Esophagus squamous epithelium (tissue), 5 donors: Measurements from ENCODE around the gene PLEKHH2. TPM values are rescaled to one million over a fixed set of nuclear protein-coding genes. Genes with fewer than 3 reads are reported as not detected.

Source experiments
- DNase-seq: peaks from one replicate; lab custom pipeline; 2025; lab: John Stamatoyannopoulos, UW
- H3K27ac ChIP-seq, 4 donors: fragments of 200-600 bp; sonication (generic); one replicate each; pipeline ENCODE4 v1.5.1; 2016 to 2019; ENCODE audit warnings: mild to moderate bottlenecking in 1 of 4
- H3K27me3 ChIP-seq, 4 donors: fragments of 200-600 bp; sonication (generic); 1 replicate in 3 of 4; 2 replicates in 1 of 4; pipeline versions ENCODE4 v1.5.1 to v1.6.0; 2017 to 2021; ENCODE audit warnings: antibody characterized with exemption in 1 of 4
- H3K36me3 ChIP-seq, 3 donors: fragments of 200-600 bp; sonication (generic); one replicate each; pipeline ENCODE4 v1.5.1; 2016 to 2019
- H3K4me1 ChIP-seq, 3 donors: fragments of 200-600 bp; sonication (generic); one replicate each; pipeline ENCODE4 v1.5.1; 2017 to 2019
- H3K4me3 ChIP-seq, 4 donors: fragments of 200-600 bp; sonication (generic); 1 replicate in 3 of 4; 2 replicates in 1 of 4; pipeline ENCODE4 v1.5.1; 2016 to 2019; ENCODE audit warnings: mild to moderate bottlenecking in 2 of 4, moderate library complexity in 1 of 4
- H3K9me3 ChIP-seq, 3 donors: fragments of 200-600 bp; sonication (generic); one replicate each; pipeline ENCODE4 v1.5.1; 2016 to 2019
- CTCF ChIP-seq, 6 experiments: fragments of 450-650 bp in 4 of 6; fragments of 200-600 bp in 2 of 6; sonication (generic) in 2 of 6; IDR thresholded peaks; one replicate each; pipeline ENCODE4 v1.5.1; 2016 to 2019; ENCODE audit warnings: antibody characterized with exemption in 6 of 6, mild to moderate bottlenecking in 4 of 6, moderate library complexity in 4 of 6
- POLR2A ChIP-seq, 4 donors: fragments of 450-650 bp; IDR thresholded peaks; one replicate each; pipeline ENCODE4 v1.6.1; 2017; ENCODE audit warnings: antibody characterized with exemption in 4 of 4, mild to moderate bottlenecking in 4 of 4, moderate library complexity in 3 of 4
- WGBS, 2 donors: methylation state at CpG; one replicate each; pipeline ENCODE4 v1.1.5; 2018; 5-methylcytosine and 5-hydroxymethylcytosine counted together
- intact Hi-C: fragments of 100-400 bp; cut with DNase I; formaldehyde crosslinking; loops from one replicate; pipeline ENCODE4 v1.15.0; 2022
- total RNA-seq, 4 donors: library from RNA; depleted of rRNA; stranded (reverse); fragments of >200 nt; gene quantifications; one replicate each; pipeline ENCODE4 v1.1.0, GENCODE V29; 2016
- donor health status: DM: yes; HTN: yes; CAD: no.

Gene PLEKHH2
- total RNA-seq, 4 donors from 2014 or later = 1.7 to 25.7 (median 8.3) TPM

- Histone ChIP-seq H3K36me3 (peaks cover 0 to 38% (median 0%) of the 10 kb centered on the region in 3 donors), H3K9me3 (no peaks in the 10 kb centered on the region), H3K4me1 (peaks cover 0 to 16% (median 6%) of the 10 kb centered on the region in 3 donors), H3K27ac (no peak overlapping the region), H3K4me3 (no peak overlapping the region), H3K27me3 (no peaks in the 10 kb centered on the region)
- intact Hi-C loops = no loop called here
- no peak for DNase-seq
- TF ChIP-seq CTCF (IDR thresholded peaks at IDR 0.05) (no peak), POLR2A (IDR thresholded peaks at IDR 0.05) (no peak)
- 88 to 96% methylated on average over 9 of the region's 9 CpGs for WGBS, 2 donors
These were observed 157.9 kb downstream of the PLEKHH2 start for GRCh38 chr2:43794956-43795355.

DNA sequence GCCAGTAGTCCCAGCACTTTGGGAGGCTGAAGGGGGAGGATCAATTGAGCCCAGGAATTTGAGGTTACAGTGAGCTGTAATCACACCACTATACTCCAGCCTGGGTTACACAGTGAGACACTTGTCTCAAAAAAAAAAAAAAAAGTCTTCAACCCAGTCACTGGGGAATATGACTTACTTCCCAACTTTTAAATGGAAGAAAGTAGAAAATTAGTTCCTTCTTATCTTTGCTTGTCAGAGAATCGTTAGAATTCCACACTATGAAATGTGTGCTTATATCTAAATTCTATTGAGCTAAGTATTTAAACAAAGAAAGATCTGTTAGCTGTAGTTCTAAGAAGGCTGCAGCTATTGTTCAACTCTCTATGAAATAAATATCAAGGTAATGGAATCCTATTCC, 159.1 kb downstream of the PLEKHH2 start:
- H3K4me3 ChIP-seq = no peak overlapping the region
- no peak overlapping the region for H3K27ac ChIP-seq
- H3K9me3 ChIP-seq = no peaks in the 10 kb centered on the region
- TF ChIP-seq POLR2A (IDR thresholded peaks at IDR 0.05) (no peak), CTCF (IDR thresholded peaks at IDR 0.05) (no peak)
- intact Hi-C loops = no loop called here
- DNase-seq = no peak
- peaks cover 0 to 38% (median 0%) of the 10 kb centered on the region in 3 donors for H3K36me3 ChIP-seq
- WGBS, 2 donors = 53 to 68% methylated on average over 1 of the region's 1 CpG
- H3K4me1 ChIP-seq = peaks cover 0 to 8% (median 2%) of the 10 kb centered on the region in 3 donors
- H3K27me3 ChIP-seq = no peaks in the 10 kb centered on the region

DNA sequence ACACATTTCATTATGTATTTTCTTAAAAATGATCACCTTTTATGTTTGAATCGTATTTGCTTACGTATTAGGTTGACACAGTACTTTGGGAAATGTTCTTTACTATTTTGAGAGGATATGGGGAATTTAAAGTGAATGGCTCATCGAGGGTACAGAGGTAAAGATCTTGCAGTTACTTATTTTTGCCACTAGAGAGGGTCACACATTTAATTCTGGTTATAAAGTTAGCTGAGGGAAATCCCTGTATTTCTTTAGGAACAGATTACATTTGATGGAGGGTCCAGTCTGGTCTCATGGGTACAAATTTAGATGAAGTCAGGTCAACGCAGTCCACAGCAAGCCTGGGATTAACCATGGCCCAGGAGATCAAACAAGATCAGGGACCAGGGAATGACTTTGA, 161.2 kb downstream of the PLEKHH2 start:
- WGBS, 2 donors = 75 to 81% methylated on average over 4 of the region's 4 CpGs
- Histone ChIP-seq H3K9me3 (no peaks in the 10 kb centered on the region), H3K4me3 (no peak overlapping the region), H3K27ac (no peak overlapping the region), H3K27me3 (no peaks in the 10 kb centered on the region), H3K36me3 (peaks cover 0 to 40% (median 0%) of the 10 kb centered on the region in 3 donors), H3K4me1 (no peaks in the 10 kb centered on the region)
- TF ChIP-seq POLR2A (IDR thresholded peaks at IDR 0.05) (no peak), CTCF (IDR thresholded peaks at IDR 0.05) (peak in 2 of 6 experiments; percentile 15 to 33)
- intact Hi-C loops = no loop called here
- DNase-seq = no peak

GRCh38 chr2:43800894-43801293, 163.8 kb downstream of the PLEKHH2 start:
- H3K27me3 ChIP-seq = no peaks in the 10 kb centered on the region
- intact Hi-C loops = no loop called here
- DNase-seq = no peak
- H3K36me3 ChIP-seq = peaks cover 0 to 48% (median 0%) of the 10 kb centered on the region in 3 donors
- no peak overlapping the region for H3K4me3 ChIP-seq
- no peaks in the 10 kb centered on the region for H3K4me1 ChIP-seq
- H3K27ac ChIP-seq = no peak overlapping the region
- H3K9me3 ChIP-seq = no peaks in the 10 kb centered on the region
- TF ChIP-seq POLR2A (IDR thresholded peaks at IDR 0.05) (no peak), CTCF (IDR thresholded peaks at IDR 0.05) (no peak)

- intact Hi-C loops = no loop called here
- H3K4me1 ChIP-seq = no peaks in the 10 kb centered on the region
- peaks cover 0 to 48% (median 0%) of the 10 kb centered on the region in 3 donors for H3K36me3 ChIP-seq
- H3K4me3 ChIP-seq = no peak overlapping the region
- H3K9me3 ChIP-seq = no peaks in the 10 kb centered on the region
- 95 to 100% methylated on average over 2 of the region's 2 CpGs for WGBS, 2 donors
- DNase-seq = no peak
- no peak for TF ChIP-seq CTCF (IDR thresholded peaks at IDR 0.05)
- TF ChIP-seq POLR2A (IDR thresholded peaks at IDR 0.05) = no peak
- no peaks in the 10 kb centered on the region for H3K27me3 ChIP-seq
- no peak overlapping the region for H3K27ac ChIP-seq
These were observed 165.1 kb downstream of the PLEKHH2 start for GRCh38 chr2:43802135-43802534.
